ENCODE results near the gene DNAAF2. TPM values are rescaled to one million over a fixed set of nuclear protein-coding genes. Genes with fewer than 3 reads are reported as not detected.
"Not testable (repeated sequence)": the region's sequence is repeated elsewhere in the genome, so short reads cannot be mapped to it uniquely, and the experiment has no call there.

DNAAF2 gene
- total RNA-seq, 6 donors from 2014 or later = 6.1 to 17.6 (median 9.6) TPM

- no peaks in the 10 kb centered on the region for H3K27me3 ChIP-seq
- TF ChIP-seq POLR2A (IDR thresholded peaks at IDR 0.05) = no peak
- TF ChIP-seq EP300 (IDR thresholded peaks at IDR 0.05) = no peak
- TF ChIP-seq POLR2AphosphoS5 (IDR thresholded peaks at IDR 0.05) = no peak
- TF ChIP-seq, protein P1, sequence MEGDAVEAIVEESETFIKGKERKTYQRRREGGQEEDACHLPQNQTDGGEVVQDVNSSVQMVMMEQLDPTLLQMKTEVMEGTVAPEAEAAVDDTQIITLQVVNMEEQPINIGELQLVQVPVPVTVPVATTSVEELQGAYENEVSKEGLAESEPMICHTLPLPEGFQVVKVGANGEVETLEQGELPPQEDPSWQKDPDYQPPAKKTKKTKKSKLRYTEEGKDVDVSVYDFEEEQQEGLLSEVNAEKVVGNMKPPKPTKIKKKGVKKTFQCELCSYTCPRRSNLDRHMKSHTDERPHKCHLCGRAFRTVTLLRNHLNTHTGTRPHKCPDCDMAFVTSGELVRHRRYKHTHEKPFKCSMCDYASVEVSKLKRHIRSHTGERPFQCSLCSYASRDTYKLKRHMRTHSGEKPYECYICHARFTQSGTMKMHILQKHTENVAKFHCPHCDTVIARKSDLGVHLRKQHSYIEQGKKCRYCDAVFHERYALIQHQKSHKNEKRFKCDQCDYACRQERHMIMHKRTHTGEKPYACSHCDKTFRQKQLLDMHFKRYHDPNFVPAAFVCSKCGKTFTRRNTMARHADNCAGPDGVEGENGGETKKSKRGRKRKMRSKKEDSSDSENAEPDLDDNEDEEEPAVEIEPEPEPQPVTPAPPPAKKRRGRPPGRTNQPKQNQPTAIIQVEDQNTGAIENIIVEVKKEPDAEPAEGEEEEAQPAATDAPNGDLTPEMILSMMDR (IDR thresholded peaks at IDR 0.05) = no peak
- ATAC-seq (ENCODE audit: low FRiP score in 2 of 2) (no peak), DNase-seq (no peak)
- WGBS, 2 donors = 91 to 92% methylated on average over 3 of the region's 3 CpGs
- no peaks in the 10 kb centered on the region for H3K9me3 ChIP-seq
- H3K4me1 ChIP-seq = peaks cover 10 to 12% (median 11%) of the 10 kb centered on the region in 4 donors
- H3K4me3 ChIP-seq = no peak overlapping the region
- no peak overlapping the region for H3K27ac ChIP-seq
- peaks cover 0 to 5% (median under 1%) of the 10 kb centered on the region in 4 donors for H3K36me3 ChIP-seq
Measured at GRCh38 chr14:49589387-49589786, 45.7 kb downstream of the DNAAF2 start.

DNA sequence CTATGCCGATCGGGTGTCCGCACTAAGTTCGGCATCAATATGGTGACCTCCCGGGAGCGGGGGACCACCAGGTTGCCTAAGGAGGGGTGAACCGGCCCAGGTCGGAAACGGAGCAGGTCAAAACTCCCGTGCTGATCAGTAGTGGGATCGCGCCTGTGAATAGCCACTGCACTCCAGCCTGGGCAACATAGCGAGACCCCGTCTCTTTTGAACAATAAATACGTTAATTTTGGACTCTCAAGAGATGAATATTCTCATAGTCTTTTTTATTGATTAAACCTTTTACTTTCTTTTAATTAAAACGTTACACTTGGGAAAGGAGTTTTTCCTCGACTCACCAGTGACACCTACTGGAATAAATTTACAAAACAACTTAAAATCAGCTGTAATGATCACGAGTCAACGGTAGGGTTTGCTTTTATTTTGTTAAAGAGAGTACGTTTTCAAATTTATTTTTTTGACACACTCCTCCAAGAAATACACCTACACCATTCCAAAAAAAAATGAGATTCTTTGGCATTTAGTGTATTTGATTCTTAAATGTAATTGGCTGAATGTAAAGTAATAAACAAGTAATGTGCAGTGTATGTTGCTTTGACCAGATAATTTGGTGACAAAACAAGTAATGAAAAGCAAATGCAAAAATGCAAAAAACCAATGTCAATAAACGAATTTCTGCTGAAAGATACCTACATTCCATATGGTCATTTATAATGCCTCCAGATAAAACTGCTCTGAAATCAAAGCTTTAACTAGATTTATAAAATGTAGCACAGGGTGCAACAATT is 48.2 kb downstream of the DNAAF2 start:
- H3K4me3 ChIP-seq = peak overlapping the region in 3 of 4 donors; percentile 73 to 83 (median 81)
- TF ChIP-seq, protein P1 (IDR thresholded peaks at IDR 0.05) = peak; percentile 67 to 87 (median 76)
- TF ChIP-seq POLR2AphosphoS5 (IDR thresholded peaks at IDR 0.05) = no peak
- no peak for TF ChIP-seq POLR2A (IDR thresholded peaks at IDR 0.05)
- TF ChIP-seq EP300 (IDR thresholded peaks at IDR 0.05) = no peak
- H3K4me1 ChIP-seq = peaks cover 24 to 33% (median 32%) of the 10 kb centered on the region in 4 donors
- peaks cover 0 to 30% (median 14%) of the 10 kb centered on the region in 4 donors for H3K36me3 ChIP-seq
- ATAC-seq (ENCODE audit: low FRiP score in 2 of 2) = peak; percentile 78 to 80
- H3K9me3 ChIP-seq = no peaks in the 10 kb centered on the region
- peak overlapping the region; percentile 92 to 95 (median 94) for H3K27ac ChIP-seq
- peak in 1 of 2 donors; percentile 25 for DNase-seq
- WGBS, 2 donors = 2 to 3% methylated on average over 12 to 14 of the region's 21 CpGs
- H3K27me3 ChIP-seq = no peaks in the 10 kb centered on the region

DNA sequence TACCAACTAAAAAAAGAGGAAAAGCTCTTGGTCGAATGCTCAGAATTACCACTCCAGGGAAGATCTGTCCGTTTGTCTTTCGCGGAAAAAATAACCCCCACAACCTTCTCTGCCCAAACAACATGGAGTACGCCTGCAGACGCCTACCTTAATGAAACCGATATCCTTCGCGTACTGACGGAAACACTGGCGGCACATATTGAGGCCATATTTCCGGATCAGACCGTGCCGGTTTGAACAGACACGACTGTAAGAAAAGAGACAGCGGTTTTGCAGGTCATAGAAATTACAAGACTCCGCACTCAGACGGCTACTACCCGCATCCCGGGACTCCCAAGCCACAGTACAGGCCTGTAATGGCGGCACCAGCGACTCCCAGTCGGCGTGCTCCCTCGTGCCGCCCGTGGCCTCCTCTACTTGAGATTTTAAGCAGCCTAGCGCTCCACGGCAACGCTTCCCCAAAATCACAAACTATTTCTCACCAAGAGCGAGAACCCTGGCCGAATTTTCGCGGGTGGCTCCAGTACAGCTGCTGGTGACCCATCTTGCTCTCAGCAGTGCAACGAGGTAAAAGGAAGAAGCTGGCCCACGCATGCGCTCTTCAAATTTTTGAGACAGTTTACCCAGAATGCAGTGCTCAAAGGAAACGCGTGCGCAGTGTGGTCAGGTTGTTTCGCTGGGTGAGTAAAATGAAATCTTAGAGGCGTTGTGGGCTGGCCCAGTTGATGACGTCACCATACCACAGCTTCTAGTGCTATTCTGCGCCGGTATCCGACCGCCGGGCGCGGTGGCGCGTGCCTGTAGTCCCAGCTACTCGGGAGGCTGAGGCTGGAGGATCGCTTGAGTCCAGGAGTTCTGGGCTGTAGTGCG is 49.0 kb downstream of the DNAAF2 start, which contains the start of gene RPS29:
TSS of gene RPS29 (minus strand) at position 578 of the 870 bp plus-strand sequence. CDS start at position 544, 34 bp downstream.
- Histone ChIP-seq H3K27ac (peak within 1 kb of the TSS; percentile 92 to 95 (median 94)), H3K4me3 (peak within 1 kb of the TSS; percentile 72 to 83 (median 77)), H3K36me3 (peaks cover 0 to 31% (median 14%) of the 10 kb centered on the region in 4 donors), H3K27me3 (no peaks in the 10 kb centered on the region), H3K9me3 (no peaks in the 10 kb centered on the region), H3K4me1 (peaks cover 26 to 33% (median 32%) of the 10 kb centered on the region in 4 donors)
- 0% methylated on average over 26 to 53 of the region's 55 CpGs for WGBS, 2 donors
- ATAC-seq (ENCODE audit: low FRiP score in 2 of 2) (peak; percentile 98), DNase-seq (peak; percentile 97 to 98)
- TF ChIP-seq POLR2AphosphoS5 (IDR thresholded peaks at IDR 0.05) (peak; percentile 91 to 96), EP300 (IDR thresholded peaks at IDR 0.05) (peak in 1 of 4 donors; percentile 14), POLR2A (IDR thresholded peaks at IDR 0.05) (peak in 3 of 4 donors; percentile 79 to 96 (median 95))
- TF ChIP-seq, protein P1 (IDR thresholded peaks at IDR 0.05) = no peak

DNA sequence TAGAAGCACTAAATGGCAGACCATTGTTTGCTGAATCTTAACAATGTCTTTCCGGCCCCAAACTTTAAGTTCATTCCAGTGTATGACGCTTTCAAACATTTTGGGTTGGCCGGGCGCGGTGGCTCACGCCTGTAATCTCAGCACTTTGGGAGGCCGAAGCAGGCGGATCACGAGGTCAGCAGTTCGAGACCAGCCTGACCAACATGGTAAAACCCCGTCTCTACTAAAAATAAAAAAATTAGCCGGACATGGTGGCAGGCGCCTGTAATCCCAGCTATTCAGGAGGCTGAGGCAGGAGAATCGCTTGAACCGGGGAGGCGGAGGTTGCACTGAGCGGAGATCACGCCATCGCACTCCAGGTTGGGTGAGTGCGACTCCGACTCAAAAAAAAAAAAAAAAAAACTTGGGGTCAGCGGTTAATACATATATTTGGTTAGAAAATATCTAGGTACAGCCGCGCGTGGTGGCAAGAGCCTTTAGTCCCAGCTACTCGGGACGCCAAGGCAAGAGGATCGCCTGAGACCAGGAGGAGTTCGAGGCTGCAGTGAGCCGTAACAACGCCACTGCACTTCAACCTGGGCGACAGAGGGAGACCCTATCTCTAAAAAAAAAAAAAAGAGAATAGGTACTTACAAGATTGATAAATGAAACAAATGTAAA is 49.9 kb downstream of the DNAAF2 start:
- H3K36me3 ChIP-seq = peaks cover 0 to 31% (median 14%) of the 10 kb centered on the region in 4 donors
- 19 to 20% methylated on average over 32 of the region's 32 CpGs for WGBS, 2 donors
- H3K4me3 ChIP-seq = peak overlapping the region; percentile 72 to 83 (median 77)
- H3K27me3 ChIP-seq; H3K9me3 ChIP-seq; DNase-seq; ATAC-seq (ENCODE audit: low FRiP score in 2 of 2): not testable (repeated sequence)
- peaks cover 26 to 40% (median 32%) of the 10 kb centered on the region in 4 donors for H3K4me1 ChIP-seq
- H3K27ac ChIP-seq = peak overlapping the region; percentile 92 to 95 (median 94)

Measured in upper lobe of left lung (tissue), 6 donors.